NCI-H1048 (cell line): Measurements from ENCODE around the gene LRRFIP1.
"Not testable (repeated sequence)": the region's sequence is repeated elsewhere in the genome, so short reads cannot be mapped to it uniquely, and the experiment has no call there.

Source experiments
- DNase-seq: peaks from one replicate; lab custom pipeline; 2025; lab: John Stamatoyannopoulos, UW

The LRRFIP1 gene

DNA sequence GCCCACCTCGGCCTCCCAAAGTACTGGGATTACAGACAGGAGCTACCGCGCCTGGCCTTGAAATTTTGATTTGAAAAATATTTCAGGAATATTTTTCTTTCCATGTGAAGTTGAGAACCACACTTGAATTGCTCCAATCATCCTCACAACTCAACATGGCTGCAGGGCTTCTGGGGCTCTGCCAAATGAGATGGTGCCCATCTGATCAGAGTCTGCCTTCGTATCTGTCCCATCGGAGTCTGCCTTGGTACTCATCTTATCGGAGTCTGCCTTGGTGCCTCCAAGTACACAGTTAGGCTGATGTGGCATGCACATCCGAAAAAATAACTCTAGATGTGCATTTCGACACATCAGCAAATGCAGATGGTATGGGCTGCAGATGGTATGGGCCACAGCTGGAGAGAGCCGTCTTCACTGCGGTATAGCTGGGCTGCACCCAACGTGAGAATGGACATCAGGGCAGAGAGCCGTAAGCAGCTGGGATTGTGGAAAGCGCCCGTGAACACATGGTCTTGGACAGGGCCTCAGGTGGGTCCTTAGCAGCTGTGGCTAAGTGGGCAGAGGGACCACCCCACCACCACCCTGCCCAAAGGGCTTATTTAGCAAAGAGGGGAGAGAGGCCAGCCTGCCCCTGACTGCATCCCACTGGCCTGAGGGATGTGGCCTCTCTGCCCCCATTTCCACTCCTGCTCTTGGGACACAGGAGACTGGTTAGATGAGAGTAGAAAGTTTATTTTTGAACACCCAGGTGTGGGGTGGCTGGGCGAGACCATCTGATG, 119.1 kb downstream of the LRRFIP1 start:
- no peak for DNase-seq

DNA sequence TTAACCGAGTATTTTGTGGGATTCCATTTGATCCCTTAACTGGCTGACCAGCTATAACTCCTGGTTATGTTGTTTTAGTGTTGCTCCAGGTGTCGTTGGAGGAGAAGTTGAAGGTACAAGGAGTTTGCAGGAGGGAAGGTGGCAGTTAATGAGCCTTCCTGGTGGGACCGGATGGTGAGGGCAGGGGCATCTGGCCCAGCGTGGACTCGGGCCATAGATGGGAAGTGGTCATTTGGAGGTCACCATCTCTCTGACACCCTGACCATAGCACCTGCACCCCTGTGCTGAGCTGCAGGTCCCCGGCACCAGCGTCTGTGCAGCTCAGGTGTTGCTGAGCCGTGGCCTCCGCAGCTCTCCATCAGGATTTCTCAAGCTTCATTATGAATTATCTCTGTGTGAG, 119.8 kb downstream of the LRRFIP1 start:
- DNase-seq: no peak

DNA sequence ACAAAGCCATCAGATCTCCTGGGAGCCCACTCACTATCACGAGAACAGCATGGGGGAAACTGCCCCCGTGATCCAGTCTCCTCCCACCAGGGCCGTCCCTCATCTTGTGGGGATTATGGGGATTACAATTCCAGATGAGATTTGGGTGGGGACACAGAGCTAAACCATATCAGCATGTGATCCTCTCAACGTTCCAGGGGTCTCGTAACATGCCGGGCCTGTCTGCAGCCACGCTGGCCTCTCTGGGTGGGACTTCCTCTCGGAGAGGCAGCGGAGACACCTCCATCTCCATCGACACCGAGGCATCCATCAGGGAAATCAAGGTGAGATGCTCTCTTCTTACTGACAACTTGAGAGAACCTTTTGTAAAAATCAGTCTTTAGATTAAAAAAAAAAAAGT, 121.6 kb downstream of the LRRFIP1 start:
- DNase-seq: no peak

DNA sequence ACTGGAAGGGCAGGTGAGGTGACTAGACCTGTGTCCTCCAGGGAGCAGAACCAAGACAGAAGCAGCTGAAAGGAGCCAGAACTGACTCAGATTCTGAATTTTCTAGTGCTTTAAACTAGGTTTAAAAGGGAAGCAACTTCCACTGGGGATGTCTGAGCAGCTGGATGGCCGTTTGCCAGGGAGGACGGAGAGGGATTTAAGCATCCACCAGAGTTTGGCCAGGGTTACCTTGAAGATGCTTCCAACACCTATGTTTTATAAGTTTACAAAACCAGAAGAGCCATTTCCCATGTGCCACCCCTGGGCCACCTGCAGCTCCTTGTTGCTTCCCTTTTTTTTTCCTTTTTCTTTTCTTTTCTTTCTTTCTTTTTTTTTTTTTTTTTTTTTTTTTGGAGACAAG, 122.6 kb downstream of the LRRFIP1 start:
- DNase-seq: no peak

DNA sequence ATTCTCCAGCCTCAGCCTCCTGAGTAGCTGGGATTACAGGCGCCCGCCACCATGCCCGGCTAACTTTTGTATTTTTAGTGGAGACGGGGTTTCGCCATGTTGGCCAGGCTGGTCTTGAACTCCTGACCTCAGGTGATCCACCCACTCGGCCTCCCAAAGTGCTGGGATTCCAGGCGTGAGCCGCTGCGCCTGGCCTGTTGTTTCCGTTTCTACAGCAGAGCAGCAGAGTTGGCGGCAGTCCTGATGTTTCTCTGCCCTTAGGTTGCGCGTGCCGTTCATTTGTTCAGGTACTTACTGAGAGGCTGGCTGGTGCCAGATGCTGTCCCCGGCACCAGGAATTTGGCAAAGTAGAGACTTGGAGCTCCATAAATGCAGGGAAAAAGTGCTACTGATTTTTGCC, 123.1 kb downstream of the LRRFIP1 start:
- not testable (repeated sequence) for DNase-seq

DNA sequence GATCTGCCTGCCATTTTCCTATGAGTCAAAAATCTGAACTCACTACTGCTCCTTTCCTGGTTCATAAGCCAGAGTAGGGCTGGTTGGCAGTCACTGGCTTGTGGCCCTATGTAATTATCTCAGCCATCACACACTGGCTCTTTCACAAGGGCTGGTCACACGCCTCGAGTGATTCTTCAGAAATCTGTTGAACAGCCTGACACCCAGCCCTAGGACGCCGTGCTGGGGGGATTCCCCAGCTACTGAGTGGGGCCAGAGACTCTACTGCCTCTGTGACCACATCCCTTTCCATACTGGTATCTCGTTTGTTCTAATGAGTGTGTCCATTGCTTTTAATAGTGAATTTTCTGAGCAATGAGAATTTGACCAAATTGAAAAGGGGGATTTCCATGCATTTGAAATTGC, 125.4 kb downstream of the LRRFIP1 start:
- DNase-seq: no peak

DNA sequence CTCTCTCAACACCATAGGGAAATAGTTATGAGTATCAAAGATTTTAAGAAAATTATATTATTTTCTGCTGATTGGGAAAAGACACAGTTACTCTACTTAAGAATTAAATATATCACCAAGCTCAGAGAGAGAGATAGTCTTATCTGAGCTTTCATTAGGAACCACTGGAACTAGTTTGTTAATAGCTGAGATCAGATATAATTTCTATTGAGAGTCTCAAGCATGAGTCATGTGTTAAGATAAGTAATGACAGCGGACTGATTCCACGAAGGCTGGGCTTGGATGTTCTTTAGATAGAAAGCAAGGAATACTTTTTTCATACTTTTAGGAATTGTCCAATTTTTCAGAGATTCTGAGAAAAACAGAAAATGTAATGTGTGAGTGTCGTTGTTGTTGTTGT, 126.8 kb downstream of the LRRFIP1 start:
- no peak for DNase-seq

DNA sequence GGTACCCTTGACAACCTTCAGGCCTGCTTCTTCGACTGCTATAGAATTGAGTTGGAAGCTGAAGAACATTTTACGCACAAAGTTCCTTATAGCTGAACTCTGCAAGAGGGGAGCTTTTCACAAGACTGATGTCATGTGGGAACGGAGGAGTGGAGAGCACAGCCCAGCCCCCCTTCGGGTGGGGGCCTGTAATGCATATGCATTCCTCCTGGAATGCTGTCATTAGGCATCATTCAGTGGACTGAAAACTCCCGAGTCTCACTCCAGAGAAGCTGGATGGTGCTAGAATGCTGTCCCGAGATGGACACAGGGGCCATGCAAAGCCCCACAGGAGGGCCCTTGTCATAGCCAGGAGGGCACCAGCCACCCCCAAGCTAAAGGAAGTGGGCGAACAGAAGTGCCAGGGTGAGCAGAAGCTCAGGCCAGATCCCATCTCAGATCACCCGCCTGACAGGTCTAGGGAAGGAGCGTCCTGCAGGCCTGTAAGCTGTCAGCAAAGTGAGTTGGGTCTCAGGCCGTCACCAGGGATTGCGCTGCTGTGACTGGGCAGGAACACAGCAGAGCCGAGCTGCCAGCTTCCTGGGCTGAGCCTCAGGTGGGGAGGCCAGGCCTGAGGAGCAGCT, 127.3 kb downstream of the LRRFIP1 start:
- no peak for DNase-seq

DNA sequence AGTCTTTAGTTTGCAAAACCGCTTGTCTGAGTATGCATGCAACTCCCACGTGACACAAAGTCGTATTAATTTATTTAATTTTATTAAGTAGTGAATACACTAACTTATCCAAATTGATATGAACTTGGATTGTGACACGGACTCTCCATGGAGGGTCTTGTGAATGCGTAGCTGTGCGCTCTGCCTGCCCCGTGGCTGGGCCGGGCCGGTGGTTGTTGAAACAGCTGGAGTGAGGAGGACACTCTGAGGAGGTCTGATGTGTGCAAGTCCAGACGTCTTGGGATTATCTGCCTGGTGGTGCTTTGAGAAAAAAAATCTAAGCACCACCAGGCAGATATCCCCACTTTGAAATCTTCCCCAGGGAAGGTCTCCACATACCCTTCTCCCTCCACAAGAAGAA, 130.2 kb downstream of the LRRFIP1 start:
- DNase-seq: no peak

DNA sequence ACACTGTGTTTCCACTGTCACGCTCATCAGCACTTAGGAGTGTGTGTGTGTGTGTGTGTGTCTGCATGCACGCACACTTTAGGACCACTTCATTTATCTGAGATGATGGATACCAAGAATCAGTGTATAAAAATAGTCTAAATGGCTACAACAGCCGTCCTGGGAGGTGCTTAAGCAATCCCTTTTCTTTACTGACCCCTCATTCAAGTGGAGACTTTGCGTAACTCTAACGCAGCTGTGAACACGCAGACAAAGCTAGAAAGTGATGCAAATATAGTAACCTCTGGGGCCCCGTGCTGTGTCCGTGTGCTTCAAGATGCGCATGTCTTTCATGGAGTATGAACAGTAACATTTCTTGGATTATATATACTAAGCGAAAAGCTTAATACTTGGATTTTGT, 130.8 kb downstream of the LRRFIP1 start:
- DNase-seq: no peak

DNA sequence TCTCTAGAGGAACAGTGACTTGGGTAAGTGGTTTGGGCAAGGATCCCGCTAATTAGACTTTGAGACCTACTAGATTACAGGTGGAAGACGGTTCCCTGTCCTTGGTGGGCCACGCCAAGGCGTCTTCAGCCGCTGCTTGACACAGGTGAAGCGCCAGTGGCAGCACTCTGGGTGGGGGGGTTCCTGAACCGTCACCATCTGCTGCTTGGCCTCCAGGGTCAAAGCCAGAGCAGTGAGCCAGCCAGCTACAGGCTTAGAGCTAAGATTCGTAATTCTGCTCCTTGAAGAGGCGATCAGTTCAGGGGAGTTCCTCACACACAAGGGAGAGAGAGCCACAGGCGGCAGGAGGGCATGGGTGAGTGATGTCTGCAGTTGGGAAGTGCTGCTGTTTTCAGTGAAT, 131.8 kb downstream of the LRRFIP1 start:
- no peak for DNase-seq

DNA sequence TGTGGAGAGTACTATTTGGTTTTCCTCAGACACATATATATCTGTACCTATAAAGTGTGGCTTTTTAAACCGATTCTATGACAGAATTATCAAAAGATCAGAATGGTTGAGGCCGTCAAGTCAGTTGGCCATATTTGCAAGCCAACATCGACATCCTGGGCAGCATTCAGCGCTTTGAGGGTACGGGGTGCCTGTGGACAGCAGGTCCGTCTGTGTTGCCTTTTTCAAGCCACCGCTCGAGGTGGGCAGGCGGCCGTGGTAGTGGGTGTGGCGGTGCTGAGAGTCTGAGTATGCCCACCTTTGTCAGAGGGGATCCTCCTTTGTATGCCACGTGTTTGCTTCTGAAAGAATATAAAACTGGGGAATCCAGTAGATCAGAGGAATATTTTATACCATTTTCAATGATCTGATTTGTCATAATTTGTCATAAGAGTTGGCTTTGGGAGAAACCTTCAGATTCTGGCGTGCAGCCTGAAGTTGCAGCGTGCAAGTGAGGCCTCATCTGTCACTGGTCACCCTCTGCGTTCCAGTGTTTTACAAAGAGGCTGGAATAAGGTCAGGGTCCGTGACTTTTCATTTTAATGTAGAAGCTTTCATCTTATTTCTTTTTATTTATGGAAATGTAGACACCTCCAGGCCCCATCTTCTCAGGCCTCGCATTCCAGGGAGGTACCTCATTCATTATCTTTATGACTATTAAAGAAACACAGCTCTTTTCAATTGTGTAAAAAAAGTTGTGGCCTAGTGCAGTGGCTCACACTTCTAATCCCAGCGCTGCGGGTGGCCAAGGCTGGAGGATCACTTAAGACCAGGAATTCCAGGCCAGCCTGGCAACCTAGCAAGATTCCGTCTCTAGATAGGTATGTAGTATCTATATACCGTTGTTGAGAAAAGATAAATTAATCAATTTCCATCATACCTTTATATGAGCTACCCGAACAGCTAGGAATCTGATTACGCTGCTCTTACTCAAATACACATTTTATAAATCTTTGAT, 133.4 kb downstream of the LRRFIP1 start:
- DNase-seq: no peak

DNA sequence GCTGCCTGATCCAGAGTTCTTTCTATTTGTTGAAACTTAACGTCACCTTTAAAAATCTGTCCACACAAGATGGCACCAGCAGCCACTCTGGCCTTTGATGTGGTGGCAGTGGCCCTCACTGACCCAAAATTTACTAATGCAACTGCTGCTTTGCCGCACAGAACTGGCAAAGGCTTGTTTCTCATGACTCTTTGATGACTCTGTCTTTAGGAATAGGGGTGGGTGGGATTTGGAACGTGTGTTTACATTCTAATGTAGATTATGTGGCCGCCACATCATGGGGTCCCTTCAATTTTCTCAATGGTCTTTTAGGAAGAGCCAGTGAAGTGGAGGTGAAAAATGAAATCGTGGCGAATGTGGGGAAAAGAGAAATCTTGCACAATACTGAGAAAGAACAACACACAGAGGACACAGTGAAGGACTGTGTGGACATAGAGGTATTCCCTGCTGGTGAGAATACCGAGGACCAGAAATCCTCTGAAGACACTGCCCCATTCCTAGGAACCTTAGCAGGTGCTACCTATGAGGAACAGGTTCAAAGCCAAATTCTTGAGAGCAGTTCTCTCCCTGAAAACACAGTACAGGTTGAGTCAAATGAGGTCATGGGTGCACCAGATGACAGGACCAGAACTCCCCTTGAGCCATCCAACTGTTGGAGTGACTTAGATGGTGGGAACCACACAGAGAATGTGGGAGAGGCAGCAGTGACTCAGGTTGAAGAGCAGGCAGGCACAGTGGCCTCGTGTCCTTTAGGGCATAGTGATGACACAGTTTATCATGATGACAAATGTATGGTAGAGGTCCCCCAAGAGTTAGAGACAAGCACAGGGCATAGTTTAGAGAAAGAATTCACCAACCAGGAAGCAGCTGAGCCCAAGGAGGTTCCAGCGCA, 135.2 kb downstream of the LRRFIP1 start:
- not testable (repeated sequence) for DNase-seq

DNA sequence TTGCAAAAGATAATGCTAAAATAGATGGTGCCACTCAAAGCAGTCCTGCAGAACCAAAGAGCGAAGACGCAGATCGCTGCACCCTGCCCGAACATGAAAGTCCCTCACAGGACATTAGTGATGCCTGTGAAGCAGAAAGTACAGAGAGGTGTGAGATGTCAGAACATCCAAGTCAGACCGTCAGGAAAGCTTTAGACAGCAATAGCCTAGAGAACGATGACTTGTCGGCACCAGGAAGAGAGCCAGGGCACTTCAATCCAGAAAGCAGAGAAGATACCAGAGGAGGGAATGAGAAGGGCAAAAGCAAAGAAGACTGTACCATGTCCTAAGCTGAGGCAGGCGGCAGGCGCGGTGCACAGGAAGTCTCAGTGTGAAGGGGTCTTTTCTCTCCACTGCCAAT, 136.4 kb downstream of the LRRFIP1 start:
- DNase-seq: no peak

DNA sequence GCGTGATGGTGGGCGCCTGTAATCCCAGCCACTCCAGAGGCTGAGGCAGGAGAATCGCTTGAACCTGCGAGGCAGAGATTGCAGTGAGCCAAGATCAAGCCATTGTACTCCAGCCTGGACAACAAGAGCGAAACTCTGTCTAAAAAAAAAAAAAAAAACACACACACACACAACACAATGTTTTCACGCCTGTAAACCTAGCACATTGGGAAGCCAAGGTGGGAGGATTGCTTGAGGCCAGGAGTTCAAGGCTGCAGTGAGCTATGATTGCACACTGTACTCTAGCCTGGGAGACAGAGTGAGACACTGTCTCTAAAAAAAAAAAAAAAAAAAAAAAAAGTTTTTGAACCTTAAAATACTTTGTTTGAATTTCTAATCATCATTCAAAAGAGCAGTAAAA, 137.7 kb downstream of the LRRFIP1 start:
- not testable (repeated sequence) for DNase-seq

DNA sequence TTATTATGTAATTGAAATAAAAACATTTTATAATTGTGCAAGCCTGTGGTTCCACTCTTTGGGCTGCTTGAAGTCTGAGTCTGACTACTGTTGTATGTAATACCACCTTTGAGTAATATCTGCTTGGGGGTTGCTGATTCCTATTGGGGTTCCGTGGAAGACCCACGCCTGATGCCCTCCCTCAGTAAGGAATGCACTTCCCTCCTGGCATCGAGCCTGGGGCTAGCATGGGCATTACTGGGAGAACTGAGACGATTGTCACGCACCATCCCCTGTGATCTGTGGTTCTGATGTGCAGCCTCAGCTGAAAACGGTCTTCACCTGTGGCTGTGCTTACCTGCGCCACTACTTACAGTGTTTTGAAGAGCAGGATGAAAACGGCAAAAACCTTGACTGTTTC, 138.5 kb downstream of the LRRFIP1 start:
- DNase-seq: no peak

DNA sequence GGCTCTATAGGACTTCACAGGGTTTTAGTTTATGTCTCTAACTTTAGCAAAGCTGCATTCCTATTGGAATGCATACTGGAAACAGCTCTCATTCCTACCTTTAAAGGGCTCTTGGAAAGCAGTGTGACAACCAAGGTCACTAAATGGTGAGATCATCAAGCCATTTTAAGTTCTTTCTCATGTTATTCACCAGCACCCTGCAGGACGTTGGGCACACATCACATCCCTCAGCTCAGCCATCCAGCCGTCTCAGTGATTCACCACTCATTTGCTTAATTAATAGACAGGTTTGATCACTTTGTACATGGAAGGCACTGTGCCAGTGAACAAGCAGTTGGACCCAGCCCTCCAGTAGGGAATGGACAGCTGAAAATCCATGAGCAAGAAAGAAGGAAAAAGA, 139.0 kb downstream of the LRRFIP1 start:
- DNase-seq: no peak

DNA sequence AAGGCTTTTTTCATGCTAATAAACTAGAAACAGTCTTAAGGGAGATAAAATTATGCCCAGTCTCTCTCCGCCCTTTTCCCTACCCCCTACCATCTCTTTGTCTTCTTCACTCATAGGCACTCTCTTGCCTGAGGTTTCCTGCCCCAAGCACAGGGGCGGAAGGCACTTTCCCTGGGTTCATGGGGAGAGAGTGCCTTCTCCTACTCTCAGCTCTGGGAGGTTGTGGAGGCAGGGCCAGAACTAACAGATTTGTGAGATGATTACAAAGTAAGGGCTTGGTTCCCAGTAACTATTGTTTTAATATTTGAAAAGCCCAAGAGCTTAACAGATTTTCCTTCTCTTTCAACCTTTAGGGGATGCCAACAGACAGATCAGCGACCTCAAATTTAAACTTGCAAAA, 145.1 kb downstream of the LRRFIP1 start:
- DNase-seq: no peak

DNA sequence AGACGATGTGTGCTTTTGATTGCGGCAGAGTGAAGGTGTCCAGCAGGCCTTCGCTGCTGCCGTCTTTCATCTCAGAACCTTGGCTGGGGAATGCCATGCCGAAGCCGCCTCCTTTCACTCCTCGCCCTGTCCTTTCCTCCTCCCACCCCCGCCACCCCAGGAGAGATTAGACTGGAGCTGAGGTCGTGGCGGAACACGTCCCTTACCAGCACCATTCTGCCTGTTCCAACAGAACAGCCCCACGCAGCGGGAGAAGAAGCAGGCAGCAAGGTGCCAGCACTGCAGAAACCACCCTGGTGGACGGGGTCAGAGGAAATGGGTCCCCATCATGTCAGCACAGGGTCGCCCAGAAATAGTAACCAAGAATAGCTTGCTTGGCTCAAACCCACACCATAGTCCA, 146.4 kb downstream of the LRRFIP1 start:
- no peak for DNase-seq

DNA sequence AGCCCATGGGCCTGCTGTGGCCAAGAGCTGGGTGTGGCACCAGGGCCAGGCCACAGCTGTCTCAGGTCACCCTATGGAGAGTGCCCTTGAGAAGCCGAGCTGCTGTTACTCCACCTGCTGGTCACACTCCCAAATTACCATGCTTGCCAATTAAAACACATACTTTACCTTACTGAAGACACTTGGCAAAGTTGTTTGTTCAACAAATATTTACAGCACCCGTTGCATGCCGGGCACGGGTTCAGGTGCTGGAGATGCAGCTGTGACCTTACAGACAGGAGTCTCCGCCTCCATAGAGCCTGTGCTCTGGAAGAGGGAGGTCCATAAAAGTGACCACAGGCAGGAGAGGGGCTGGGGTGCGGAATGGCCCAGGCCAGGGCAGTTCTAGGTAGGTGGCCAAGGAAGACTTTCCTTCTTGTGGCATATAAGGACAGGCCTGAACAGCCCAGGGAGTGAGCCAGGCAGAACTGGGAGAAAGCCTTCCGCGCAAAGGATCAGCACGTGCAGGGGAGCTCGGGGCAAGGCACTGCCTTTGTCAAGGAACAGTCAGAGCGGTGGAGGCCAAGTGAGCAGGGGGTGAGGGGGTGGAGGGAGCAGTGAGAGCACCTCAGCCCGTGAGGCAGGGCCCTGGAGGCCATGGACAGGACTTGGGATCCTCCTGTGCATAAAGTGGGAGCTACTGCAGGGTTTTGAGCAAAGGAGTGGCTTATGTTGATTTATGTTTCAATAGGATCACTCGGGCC, 147.6 kb downstream of the LRRFIP1 start:
- DNase-seq: no peak

DNA sequence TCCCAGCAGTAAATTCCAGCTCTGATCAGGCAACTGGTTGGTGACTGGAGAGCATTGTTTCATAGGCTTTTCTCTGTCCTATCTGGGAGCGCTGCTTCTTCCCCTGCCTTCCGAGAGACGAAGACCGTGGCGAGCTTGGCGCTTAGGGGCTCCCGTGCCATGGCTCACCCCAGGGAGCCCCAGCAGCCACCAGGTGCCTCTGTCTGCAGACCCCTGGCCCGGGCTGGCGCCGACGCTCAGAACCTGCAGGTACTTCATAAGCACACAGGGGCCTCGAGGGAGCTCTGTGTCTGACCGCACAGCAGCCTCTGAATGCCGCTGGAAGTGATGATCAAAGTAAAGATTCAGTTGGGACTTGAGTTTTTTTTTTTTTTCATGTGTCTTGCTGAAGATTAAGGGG, 152.1 kb downstream of the LRRFIP1 start:
- DNase-seq: no peak
